Activated CD8-positive, alpha-beta memory T cell treated with anti-CD3 and anti-CD28 coated beads, Interleukin-2, amount 50 U/mL, for 24 hours (primary cell): Measurements from ENCODE around the gene PDE6B.
"Not testable (repeated sequence)": the region's sequence is repeated elsewhere in the genome, so short reads cannot be mapped to it uniquely, and the experiment has no call there.

ENCODE experiments used
- DNase-seq: peaks from one replicate; pipeline ENCODE4 v3.0.0-alpha.2; 2020; ENCODE audit errors: extremely low read depth

Gene PDE6B

DNA sequence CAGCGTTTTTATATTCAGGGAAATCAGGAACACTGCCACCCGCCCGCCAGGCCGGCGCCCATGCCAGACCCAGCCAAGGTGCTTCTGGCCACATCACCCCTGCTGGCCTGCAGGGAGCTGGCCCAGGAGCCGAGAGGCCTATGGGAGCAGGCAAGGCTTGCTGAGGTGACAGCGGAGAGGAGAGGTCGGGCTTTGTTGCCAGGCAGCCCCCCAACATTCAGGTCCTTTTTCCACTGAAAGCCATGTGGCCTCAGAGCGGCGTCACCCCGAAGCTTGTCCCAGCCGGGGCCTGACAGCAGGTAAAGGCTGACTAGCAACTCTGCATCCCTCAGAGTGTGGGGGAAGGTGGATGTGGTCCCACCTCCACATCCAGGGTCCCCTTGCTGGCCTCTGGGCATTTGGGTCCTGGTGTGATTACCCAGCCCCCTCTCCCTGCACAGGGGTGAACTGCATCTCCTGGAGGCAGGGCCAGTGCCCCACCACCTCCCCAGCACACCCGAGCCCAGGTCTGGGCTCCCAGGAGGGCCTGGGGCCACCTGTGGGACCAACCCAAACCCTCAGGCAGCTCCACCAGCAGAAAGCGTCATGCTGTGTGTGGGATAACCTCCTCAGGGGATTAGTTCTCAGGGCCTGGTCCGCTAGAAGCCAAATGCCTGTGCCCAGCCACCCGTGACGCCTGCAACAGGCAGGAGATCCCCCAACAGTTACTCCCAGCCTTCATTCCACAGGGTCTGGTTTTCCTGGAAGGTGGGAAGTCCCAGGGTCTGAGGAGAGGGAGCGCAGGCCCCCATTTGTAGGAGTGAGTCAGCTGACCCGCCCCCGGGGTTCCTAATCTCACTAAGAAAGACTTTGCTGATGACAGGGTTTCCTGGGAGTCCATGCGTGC, at the start of gene PDE6B:
Gene PDE6B (plus strand): TSS at position 869 of the 886 bp plus-strand sequence. CDS start 54 bp downstream, outside the sequence.
- no peak for DNase-seq

DNA sequence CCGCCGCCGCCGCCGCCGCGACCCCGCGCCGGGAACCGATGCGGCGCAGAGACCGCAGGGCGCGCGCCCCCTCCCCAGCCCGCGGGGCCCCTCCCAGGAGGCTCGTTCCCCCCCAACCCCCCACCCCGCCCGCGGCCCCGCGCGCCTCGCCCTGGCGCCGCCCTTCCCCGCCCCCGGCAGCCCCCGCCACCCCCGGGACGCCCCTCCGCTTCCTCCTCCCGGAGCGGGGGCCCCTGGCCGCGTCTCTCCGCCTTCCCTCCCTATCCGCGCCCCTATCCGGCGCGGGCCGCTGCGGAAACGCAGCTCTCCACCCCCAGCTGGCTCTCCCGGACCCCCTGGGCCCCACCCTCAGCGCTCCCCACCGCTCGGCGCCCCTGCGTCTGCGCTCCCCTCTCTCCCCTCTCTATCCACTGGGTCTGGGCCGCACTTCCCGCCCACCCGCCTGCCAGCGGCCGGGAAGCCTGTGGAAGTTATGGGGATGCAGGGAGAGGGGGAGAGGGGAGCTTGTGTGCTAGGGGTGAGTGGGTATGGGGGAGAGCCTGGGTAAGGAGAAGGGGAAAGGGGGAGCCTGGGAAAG, 49.0 kb upstream of the PDE6B start, which contains the start of gene TMEM271:
Gene TMEM271 (minus strand): TSS at position 51 of the 577 bp plus-strand sequence. CDS start 233 bp downstream, outside the sequence.
- DNase-seq, result no peak

- DNase-seq, result no peak
Measured at GRCh38 chr4:576991-577498, 48.3 kb upstream of the PDE6B start.

GRCh38 chr4:577499-578450, 47.6 kb upstream of the PDE6B start:
- DNase-seq, result no peak

DNA sequence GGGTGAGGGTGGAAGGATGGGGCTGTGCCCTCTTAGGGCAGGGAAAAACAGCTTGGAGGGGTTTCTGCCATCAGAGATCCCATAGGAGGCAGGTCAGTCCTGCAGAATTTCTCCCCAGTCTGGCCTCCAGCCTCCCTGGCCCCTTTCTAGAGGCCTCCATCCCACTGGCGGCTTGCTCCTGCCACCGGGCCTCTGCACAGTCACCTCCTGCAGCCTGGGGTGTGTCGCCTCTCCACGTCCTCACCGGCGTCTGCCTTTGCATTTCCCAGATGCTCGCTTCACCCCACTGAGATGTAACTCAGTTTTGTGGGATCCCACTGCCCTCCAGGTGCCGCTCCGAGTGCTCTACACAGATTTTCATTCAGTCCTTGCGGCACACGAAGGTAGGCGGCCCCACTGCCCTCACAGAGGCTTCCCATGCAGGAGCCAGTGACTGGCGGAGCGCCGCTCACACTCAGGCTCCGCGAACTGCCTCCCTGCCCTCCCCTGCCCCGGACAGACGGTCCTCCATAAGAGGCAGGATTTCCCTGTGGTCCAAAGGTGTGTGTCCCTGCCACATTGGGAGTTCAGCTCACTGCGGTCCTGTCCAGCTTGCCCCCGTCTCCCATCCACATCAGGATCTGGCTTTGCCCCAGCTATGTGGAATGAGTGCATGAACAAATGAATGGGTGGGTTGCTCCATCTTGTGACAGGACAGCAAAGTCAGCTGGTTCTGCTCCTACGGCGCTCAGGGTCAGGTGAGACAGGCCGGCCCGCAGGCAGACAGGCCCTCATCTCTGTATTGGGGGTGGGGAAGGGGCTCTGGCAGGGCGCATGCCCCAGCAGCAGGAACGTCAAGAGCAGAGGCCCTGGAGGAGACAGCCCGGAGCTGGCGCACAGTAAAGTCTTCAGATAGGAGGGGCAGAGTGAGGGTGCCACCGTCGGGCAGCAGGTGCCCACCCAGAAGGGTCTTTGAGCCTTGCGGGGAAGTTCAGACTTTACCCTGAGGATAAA, 46.6 kb upstream of the PDE6B start:
- DNase-seq, result no peak

GRCh38 chr4:579543-580175, 45.7 kb upstream of the PDE6B start:
- no peak for DNase-seq

DNA sequence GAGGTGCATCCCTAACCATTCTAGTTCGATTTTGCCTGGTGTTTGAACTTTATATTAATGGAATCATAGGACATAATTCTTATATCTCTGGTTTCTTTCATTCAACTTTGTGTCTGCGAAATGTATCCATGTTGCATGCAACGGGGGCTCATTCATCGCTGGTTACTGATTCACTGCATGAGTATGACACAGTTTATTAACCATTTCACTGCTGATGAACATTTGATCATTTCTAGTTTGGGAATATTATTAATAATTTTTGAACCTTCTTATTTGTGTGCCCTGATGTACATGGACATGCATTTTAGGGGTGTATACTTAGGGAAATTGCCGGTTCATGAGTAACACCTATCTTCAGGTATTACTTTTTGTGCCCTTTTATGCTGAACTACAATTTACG, 44.2 kb upstream of the PDE6B start:
- no peak for DNase-seq

DNA sequence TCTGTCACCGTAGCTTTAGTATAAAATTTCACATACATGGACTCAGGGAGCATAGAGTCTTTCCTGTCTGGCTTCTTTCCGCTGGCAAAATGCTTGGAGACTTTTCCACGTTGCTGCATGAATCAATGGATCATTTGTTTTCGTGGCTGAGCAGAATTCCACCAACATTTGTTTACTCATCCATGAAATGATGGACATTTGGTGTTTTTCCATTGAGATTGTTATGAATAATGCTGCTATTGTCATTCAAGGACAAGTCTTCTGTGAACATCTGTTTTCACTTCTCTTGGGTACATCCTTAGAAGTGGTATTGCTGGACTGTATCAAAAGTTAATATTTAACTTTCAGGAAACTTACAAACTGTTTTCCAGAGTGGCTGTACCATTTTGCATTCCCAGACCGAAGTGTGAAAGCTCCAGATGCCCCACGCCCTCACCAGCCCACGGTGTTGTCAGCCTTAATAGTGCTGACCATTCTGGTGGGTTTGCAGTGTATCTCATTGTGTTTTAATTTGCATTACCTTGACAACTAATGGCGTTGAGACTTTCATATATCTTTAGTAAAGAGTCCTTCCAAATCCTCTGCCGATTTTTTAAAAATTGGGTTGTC, 43.5 kb upstream of the PDE6B start:
- no peak for DNase-seq

GRCh38 chr4:583820-584219, 41.6 kb upstream of the PDE6B start:
- no peak for DNase-seq

GRCh38 chr4:587671-588350, 37.6 kb upstream of the PDE6B start:
- DNase-seq, result no peak

- no peak for DNase-seq
Measured at GRCh38 chr4:588351-588849, 37.0 kb upstream of the PDE6B start.

- no peak for DNase-seq
Measured at GRCh38 chr4:589219-589963, 36.0 kb upstream of the PDE6B start.

DNA sequence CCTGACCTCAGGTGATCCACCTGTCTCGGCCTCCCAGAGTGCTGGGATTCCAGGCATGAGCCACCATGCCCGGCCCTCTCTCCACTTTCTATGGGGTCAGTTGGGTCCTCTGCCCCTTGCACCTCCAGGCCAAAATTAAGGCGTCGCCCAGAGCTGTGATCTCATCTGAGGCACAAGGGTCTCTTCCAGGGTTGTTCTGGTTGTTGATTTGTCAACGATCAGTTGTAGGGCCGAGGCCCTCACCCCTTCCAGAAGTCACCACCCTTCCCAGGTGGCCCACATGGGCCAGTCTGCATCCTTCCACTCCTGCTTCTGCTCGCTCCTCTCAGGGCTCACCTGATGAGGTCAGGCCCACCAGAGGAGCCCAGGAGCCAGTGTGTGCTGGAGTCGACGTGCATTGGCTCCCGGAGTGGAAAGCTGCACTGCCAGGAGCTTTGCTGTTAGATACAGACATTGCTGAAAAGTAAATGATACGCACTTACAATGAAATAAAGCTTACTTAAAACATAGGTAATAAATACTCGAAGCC, 35.0 kb upstream of the PDE6B start:
- DNase-seq, result no peak

DNA sequence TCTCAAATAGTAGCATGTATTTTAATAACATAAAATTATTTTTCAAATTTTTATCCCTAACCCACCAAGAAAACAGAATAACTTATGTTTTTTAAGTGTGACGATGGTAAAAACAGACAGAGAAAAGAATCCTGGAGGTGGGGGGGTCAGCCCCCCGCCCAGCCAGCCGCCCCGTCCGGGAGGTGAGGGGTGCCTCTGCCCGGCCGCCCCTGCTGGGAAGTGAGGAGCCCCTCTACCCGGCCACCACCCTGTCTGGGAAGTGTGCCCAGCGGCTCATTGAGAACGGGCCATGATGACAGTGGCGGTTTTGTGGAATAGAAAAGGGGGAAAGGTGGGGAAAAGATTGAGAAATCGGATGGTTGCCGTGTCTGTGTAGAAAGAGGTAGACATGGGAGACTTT, 33.2 kb upstream of the PDE6B start:
- not testable (repeated sequence) for DNase-seq

- no peak for DNase-seq
Measured at GRCh38 chr4:592825-593520, 32.4 kb upstream of the PDE6B start.

DNA sequence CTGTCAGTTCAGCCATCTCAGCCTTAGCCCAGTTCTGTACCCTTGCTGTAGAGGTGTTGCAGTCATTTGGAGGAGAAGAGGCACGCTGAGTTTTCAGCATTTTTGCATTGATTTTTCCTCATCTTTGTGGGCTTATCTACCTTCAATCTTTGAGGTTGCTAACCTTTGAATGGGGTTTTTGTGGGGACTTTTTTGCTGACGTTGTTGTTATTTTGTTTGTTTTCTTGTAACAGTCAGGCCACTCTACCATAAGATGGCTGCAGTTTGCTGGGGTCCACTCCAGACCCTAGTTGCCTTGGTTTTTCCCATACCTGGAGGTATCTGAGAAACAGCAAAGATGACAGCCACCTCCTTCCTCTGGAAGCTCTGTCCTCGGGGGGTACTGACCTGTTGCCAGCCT, 26.4 kb upstream of the PDE6B start:
- DNase-seq, result no peak

- no peak for DNase-seq
Measured at GRCh38 chr4:600166-600565, 25.2 kb upstream of the PDE6B start.
